ENCODE data around the gene BDKRB1.
A peak's percentile ranks its signal among the peaks of the same experiment; 100 is the strongest.

The BDKRB1 gene

GRCh38 chr14:96225213-96225612, 30.8 kb upstream of the BDKRB1 start:
- Mint-ChIP-seq H3K27me3 (peaks cover 17% of the 10 kb centered on the region), H3K36me3 (no peaks in the 10 kb centered on the region), H3K4me1 (no peaks in the 10 kb centered on the region), H3K4me3 (no peak overlapping the region), H3K9me3 (no peaks in the 10 kb centered on the region), H3K27ac (no peak overlapping the region)
- DNase-seq: no peak
- CTCF ChIA-PET: interaction anchor here (1.2 kb wide), 1 partner anchor 126 kb away, joined by 3 read pairs; no protein-coding TSS in a partner anchor

- H3K4me3 Mint-ChIP-seq: no peak overlapping the region
- no peak for DNase-seq
- no peaks in the 10 kb centered on the region for H3K36me3 Mint-ChIP-seq
- no peaks in the 10 kb centered on the region for H3K9me3 Mint-ChIP-seq
- no peaks in the 10 kb centered on the region for H3K4me1 Mint-ChIP-seq
- CTCF ChIA-PET: interaction anchor here (1.2 kb wide), 1 partner anchor 127 kb away, joined by 3 read pairs; no protein-coding TSS in a partner anchor
- H3K27ac Mint-ChIP-seq: no peak overlapping the region
- H3K27me3 Mint-ChIP-seq: peaks cover 17% of the 10 kb centered on the region
Measured at GRCh38 chr14:96225745-96226151, 30.3 kb upstream of the BDKRB1 start.

- Mint-ChIP-seq H3K27me3 (peaks cover 13% of the 10 kb centered on the region), H3K9me3 (no peaks in the 10 kb centered on the region), H3K4me1 (no peaks in the 10 kb centered on the region), H3K36me3 (no peaks in the 10 kb centered on the region), H3K27ac (no peak overlapping the region), H3K4me3 (no peak overlapping the region)
- CTCF ChIA-PET: no interaction called here
- DNase-seq: no peak
Measured at GRCh38 chr14:96227428-96227827, 28.6 kb upstream of the BDKRB1 start.

- no peak overlapping the region for H3K27ac Mint-ChIP-seq
- no peak overlapping the region for H3K4me3 Mint-ChIP-seq
- H3K36me3 Mint-ChIP-seq: no peaks in the 10 kb centered on the region
- no peaks in the 10 kb centered on the region for H3K4me1 Mint-ChIP-seq
- no peak for DNase-seq
- H3K9me3 Mint-ChIP-seq: no peaks in the 10 kb centered on the region
- peaks cover 7% of the 10 kb centered on the region for H3K27me3 Mint-ChIP-seq
- CTCF ChIA-PET: no interaction called here
Measured at GRCh38 chr14:96229315-96229714, 26.7 kb upstream of the BDKRB1 start.

GRCh38 chr14:96231056-96231455, 25.0 kb upstream of the BDKRB1 start:
- H3K4me1 Mint-ChIP-seq: no peaks in the 10 kb centered on the region
- no peaks in the 10 kb centered on the region for H3K9me3 Mint-ChIP-seq
- H3K4me3 Mint-ChIP-seq: no peak overlapping the region
- CTCF ChIA-PET: no interaction called here
- no peak overlapping the region for H3K27ac Mint-ChIP-seq
- no peaks in the 10 kb centered on the region for H3K36me3 Mint-ChIP-seq
- DNase-seq: no peak
- no peaks in the 10 kb centered on the region for H3K27me3 Mint-ChIP-seq

GRCh38 chr14:96231526-96232130, 24.4 kb upstream of the BDKRB1 start:
- H3K4me1 Mint-ChIP-seq: no peaks in the 10 kb centered on the region
- no peak overlapping the region for H3K4me3 Mint-ChIP-seq
- no peaks in the 10 kb centered on the region for H3K36me3 Mint-ChIP-seq
- DNase-seq: no peak
- H3K9me3 Mint-ChIP-seq: no peaks in the 10 kb centered on the region
- no peaks in the 10 kb centered on the region for H3K27me3 Mint-ChIP-seq
- CTCF ChIA-PET: no interaction called here
- no peak overlapping the region for H3K27ac Mint-ChIP-seq

- no peaks in the 10 kb centered on the region for H3K27me3 Mint-ChIP-seq
- H3K4me1 Mint-ChIP-seq: no peaks in the 10 kb centered on the region
- no peaks in the 10 kb centered on the region for H3K9me3 Mint-ChIP-seq
- no peak for DNase-seq
- H3K27ac Mint-ChIP-seq: no peak overlapping the region
- no peak overlapping the region for H3K4me3 Mint-ChIP-seq
- no peaks in the 10 kb centered on the region for H3K36me3 Mint-ChIP-seq
- CTCF ChIA-PET: no interaction called here
Measured at GRCh38 chr14:96232506-96232905, 23.5 kb upstream of the BDKRB1 start.

- no peak overlapping the region for H3K27ac Mint-ChIP-seq
- CTCF ChIA-PET: no interaction called here
- no peak for DNase-seq
- H3K4me1 Mint-ChIP-seq: no peaks in the 10 kb centered on the region
- no peaks in the 10 kb centered on the region for H3K36me3 Mint-ChIP-seq
- no peaks in the 10 kb centered on the region for H3K9me3 Mint-ChIP-seq
- no peaks in the 10 kb centered on the region for H3K27me3 Mint-ChIP-seq
- no peak overlapping the region for H3K4me3 Mint-ChIP-seq
Measured at GRCh38 chr14:96233661-96234060, 22.3 kb upstream of the BDKRB1 start.

- CTCF ChIA-PET: no interaction called here
- H3K4me3 Mint-ChIP-seq: no peak overlapping the region
- no peaks in the 10 kb centered on the region for H3K9me3 Mint-ChIP-seq
- H3K36me3 Mint-ChIP-seq: no peaks in the 10 kb centered on the region
- no peak for DNase-seq
- no peak overlapping the region for H3K27ac Mint-ChIP-seq
- H3K27me3 Mint-ChIP-seq: no peaks in the 10 kb centered on the region
- no peaks in the 10 kb centered on the region for H3K4me1 Mint-ChIP-seq
Measured at GRCh38 chr14:96235426-96235825, 20.6 kb upstream of the BDKRB1 start.

- Mint-ChIP-seq H3K27me3 (no peaks in the 10 kb centered on the region), H3K36me3 (no peaks in the 10 kb centered on the region), H3K9me3 (no peaks in the 10 kb centered on the region), H3K4me3 (no peak overlapping the region), H3K27ac (no peak overlapping the region), H3K4me1 (no peaks in the 10 kb centered on the region)
- DNase-seq: no peak
- CTCF ChIA-PET: no interaction called here
Measured at GRCh38 chr14:96237641-96238040, 18.4 kb upstream of the BDKRB1 start.

GRCh38 chr14:96238676-96239265, 17.2 kb upstream of the BDKRB1 start:
- no peak for DNase-seq
- H3K4me3 Mint-ChIP-seq: no peak overlapping the region
- peaks cover 4% of the 10 kb centered on the region for H3K27me3 Mint-ChIP-seq
- no peaks in the 10 kb centered on the region for H3K36me3 Mint-ChIP-seq
- no peaks in the 10 kb centered on the region for H3K4me1 Mint-ChIP-seq
- H3K9me3 Mint-ChIP-seq: no peaks in the 10 kb centered on the region
- no peak overlapping the region for H3K27ac Mint-ChIP-seq
- CTCF ChIA-PET: no interaction called here

GRCh38 chr14:96239711-96240141, 16.3 kb upstream of the BDKRB1 start:
- H3K4me1 Mint-ChIP-seq: no peaks in the 10 kb centered on the region
- H3K27me3 Mint-ChIP-seq: peaks cover 4% of the 10 kb centered on the region
- CTCF ChIA-PET: no interaction called here
- peak overlapping the region; percentile 33 for H3K27ac Mint-ChIP-seq
- H3K36me3 Mint-ChIP-seq: no peaks in the 10 kb centered on the region
- no peak overlapping the region for H3K4me3 Mint-ChIP-seq
- DNase-seq: no peak
- H3K9me3 Mint-ChIP-seq: no peaks in the 10 kb centered on the region

GRCh38 chr14:96240641-96241040, 15.4 kb upstream of the BDKRB1 start:
- no peak overlapping the region for H3K4me3 Mint-ChIP-seq
- no peaks in the 10 kb centered on the region for H3K4me1 Mint-ChIP-seq
- no peak overlapping the region for H3K27ac Mint-ChIP-seq
- H3K27me3 Mint-ChIP-seq: peaks cover 4% of the 10 kb centered on the region
- H3K36me3 Mint-ChIP-seq: no peaks in the 10 kb centered on the region
- no peak for DNase-seq
- CTCF ChIA-PET: no interaction called here
- H3K9me3 Mint-ChIP-seq: no peaks in the 10 kb centered on the region

GRCh38 chr14:96242126-96242525, 13.9 kb upstream of the BDKRB1 start:
- DNase-seq: no peak
- CTCF ChIA-PET: no interaction called here
- no peaks in the 10 kb centered on the region for H3K9me3 Mint-ChIP-seq
- no peaks in the 10 kb centered on the region for H3K4me1 Mint-ChIP-seq
- no peak overlapping the region for H3K4me3 Mint-ChIP-seq
- no peaks in the 10 kb centered on the region for H3K36me3 Mint-ChIP-seq
- peaks cover 4% of the 10 kb centered on the region for H3K27me3 Mint-ChIP-seq
- no peak overlapping the region for H3K27ac Mint-ChIP-seq

- Mint-ChIP-seq H3K27ac (no peak overlapping the region), H3K9me3 (no peaks in the 10 kb centered on the region), H3K27me3 (peaks cover 4% of the 10 kb centered on the region), H3K4me3 (no peak overlapping the region), H3K4me1 (no peaks in the 10 kb centered on the region), H3K36me3 (no peaks in the 10 kb centered on the region)
- no peak for DNase-seq
- CTCF ChIA-PET: no interaction called here
Measured at GRCh38 chr14:96243785-96244184, 12.2 kb upstream of the BDKRB1 start.
